WTC11 (cell line): ENCODE data around the gene RP2. TPM values are rescaled to one million over a fixed set of nuclear protein-coding genes. Genes with fewer than 3 reads are reported as not detected.

Experiments used
- ATAC-seq: fragments of 200-7000 bp; cut with Tn5 transposase; 2 replicates; pipeline ENCODE4 v1.10.0; 2021; ENCODE audit warnings: mild to moderate bottlenecking, moderate library complexity
- CTCF ChIA-PET: fragments of 300-600 bp; sonication (Branson Sonifier 250); formaldehyde crosslinking; loops from one replicate; lab custom pipeline; 2021; ENCODE audit warnings: antibody characterized with exemption; lab: Charles Lee
- POLR2A ChIA-PET: fragments of 350-600 bp; sonication (Branson Sonifier 250); formaldehyde crosslinking; loops from one replicate; lab custom pipeline; 2021; ENCODE audit warnings: antibody characterized with exemption; lab: Charles Lee
- DNase-seq: peaks from one replicate; pipeline ENCODE4 v3.0.0; 2021; ENCODE audit warnings: low spot score
- H3K27ac Mint-ChIP-seq: 2 replicates; pipeline ENCODE4 v1.8.0; 2021; ENCODE audit warnings: mixed read lengths
- H3K27me3 Mint-ChIP-seq: 2 replicates; pipeline ENCODE4 v1.8.0; 2021; ENCODE audit warnings: low read depth, mild to moderate bottlenecking, moderate library complexity, mixed read lengths
- H3K36me3 Mint-ChIP-seq: 2 replicates; pipeline ENCODE4 v1.8.0; 2021; ENCODE audit warnings: mixed read lengths
- H3K4me1 Mint-ChIP-seq: 2 replicates; pipeline ENCODE4 v1.8.0; 2022; ENCODE audit warnings: mixed read lengths
- H3K4me3 Mint-ChIP-seq: 2 replicates; pipeline ENCODE4 v1.8.0; 2021; ENCODE audit warnings: mild to moderate bottlenecking, moderate library complexity, mixed read lengths
- H3K9me3 Mint-ChIP-seq: 2 replicates; pipeline ENCODE4 v1.8.0; 2021; ENCODE audit warnings: mixed read lengths
- CBFB ChIP-seq: sonication (generic); formaldehyde crosslinking; IDR thresholded peaks from 2 replicates; pipeline ENCODE4 v1.8.1; 2022; ENCODE audit warnings: mild to moderate bottlenecking, low read depth, missing genetic modification reagents
- ELF4 ChIP-seq: sonication (generic); formaldehyde crosslinking; IDR thresholded peaks from 2 replicates; pipeline ENCODE4 v1.8.1; 2022; ENCODE audit warnings: low read depth, mild to moderate bottlenecking, moderate library complexity, missing genetic modification reagents
- FOXK1 ChIP-seq: sonication (generic); formaldehyde crosslinking; IDR thresholded peaks from 2 replicates; pipeline ENCODE4 v1.8.0; 2022; ENCODE audit warnings: mild to moderate bottlenecking, moderate library complexity, missing genetic modification reagents
- NFATC4 ChIP-seq: fragments of 250-450 bp; sonication (Bioruptor Pico); IDR thresholded peaks from 2 replicates; pipeline ENCODE4 v1.9.0; 2021; ENCODE audit warnings: mild to moderate bottlenecking
- NR3C1 ChIP-seq: sonication (generic); formaldehyde crosslinking; conservative IDR thresholded peaks from 2 replicates; pipeline ENCODE4 v1.8.1; 2023; ENCODE audit warnings: low read depth, mild to moderate bottlenecking, missing genetic modification reagents
- OVOL2 ChIP-seq: fragments of 250-450 bp; sonication (Bioruptor Pico); IDR thresholded peaks from 2 replicates; pipeline ENCODE4 v1.9.0; 2021; ENCODE audit warnings: mild to moderate bottlenecking, borderline replicate concordance
- PRRX2 ChIP-seq: fragments of 250-450 bp; sonication (Bioruptor Pico); IDR thresholded peaks from 2 replicates; pipeline ENCODE4 v1.8.0; 2021; ENCODE audit warnings: mild to moderate bottlenecking
- RORB ChIP-seq: fragments of 250-450 bp; sonication (Bioruptor Pico); IDR thresholded peaks from 2 replicates; pipeline ENCODE4 v1.9.0; 2021; ENCODE audit warnings: mild to moderate bottlenecking
- SMAD3 ChIP-seq: sonication (generic); formaldehyde crosslinking; IDR thresholded peaks from 2 replicates; pipeline ENCODE4 v1.8.0; 2022; ENCODE audit warnings: missing genetic modification reagents, mild to moderate bottlenecking, borderline replicate concordance
- SOX15 ChIP-seq: fragments of 250-450 bp; sonication (Bioruptor Pico); IDR thresholded peaks from 2 replicates; pipeline ENCODE4 v1.9.0; 2021; ENCODE audit warnings: mild to moderate bottlenecking
- TCF7 ChIP-seq: sonication (generic); formaldehyde crosslinking; IDR thresholded peaks from 2 replicates; pipeline ENCODE4 v1.8.0; 2022; ENCODE audit warnings: mild to moderate bottlenecking, low read depth, missing genetic modification reagents, moderate library complexity
- TEAD4 ChIP-seq: sonication (generic); formaldehyde crosslinking; IDR thresholded peaks from 2 replicates; pipeline ENCODE4 v1.8.0; 2022; ENCODE audit warnings: mild to moderate bottlenecking, missing genetic modification reagents
- ZNF219 ChIP-seq: sonication (generic); formaldehyde crosslinking; IDR thresholded peaks from 2 replicates; pipeline ENCODE4 v1.8.0; 2023; ENCODE audit warnings: missing genetic modification reagents, mild to moderate bottlenecking, borderline replicate concordance
- ZNF423 ChIP-seq: fragments of 250-450 bp; sonication (Bioruptor Pico); IDR thresholded peaks from 2 replicates; pipeline ENCODE4 v2.1.2; 2022; ENCODE audit warnings: mild to moderate bottlenecking, moderate library complexity
- ZNF671 ChIP-seq: fragments of 250-450 bp; sonication (Bioruptor Pico); IDR thresholded peaks from 2 replicates; pipeline ENCODE4 v1.8.0; 2021; ENCODE audit warnings: mild to moderate bottlenecking
- total RNA-seq: library from RNA; stranded (reverse); gene quantifications from 3 replicates; pipeline ENCODE4 v1.2.3, GENCODE V29; 2021
- TF ChIP-seq, protein P1 (sequence below): sonication (generic); formaldehyde crosslinking; IDR thresholded peaks from 2 replicates; pipeline ENCODE4 v1.8.1; 2022; ENCODE audit warnings: low read depth, missing genetic modification reagents, borderline replicate concordance
- TF ChIP-seq, protein P2 (sequence below): sonication (generic); formaldehyde crosslinking; IDR thresholded peaks from 2 replicates; pipeline ENCODE4 v1.8.0; 2023; ENCODE audit warnings: mild to moderate bottlenecking, missing genetic modification reagents
- TF ChIP-seq, protein P3 (sequence below): fragments of 250-450 bp; sonication (Bioruptor Pico); IDR thresholded peaks from 2 replicates; pipeline ENCODE4 v1.8.0; 2021; ENCODE audit warnings: mild to moderate bottlenecking
- TF ChIP-seq, protein P4 (sequence below): fragments of 250-450 bp; sonication (Bioruptor Pico); IDR thresholded peaks from 2 replicates; pipeline ENCODE4 v1.9.0; 2021; ENCODE audit warnings: mild to moderate bottlenecking
- TF ChIP-seq, protein P5 (sequence below): sonication (generic); formaldehyde crosslinking; IDR thresholded peaks from 2 replicates; pipeline ENCODE4 v1.8.0; 2022; ENCODE audit warnings: mild to moderate bottlenecking, missing genetic modification reagents
- TF ChIP-seq, protein P6 (sequence below): sonication (generic); formaldehyde crosslinking; IDR thresholded peaks from 2 replicates; pipeline ENCODE4 v1.8.0; 2022; ENCODE audit warnings: mild to moderate bottlenecking, missing genetic modification reagents

RP2 gene
- total RNA-seq, 1 experiment from 2014 or later: 6.9 TPM

DNA sequence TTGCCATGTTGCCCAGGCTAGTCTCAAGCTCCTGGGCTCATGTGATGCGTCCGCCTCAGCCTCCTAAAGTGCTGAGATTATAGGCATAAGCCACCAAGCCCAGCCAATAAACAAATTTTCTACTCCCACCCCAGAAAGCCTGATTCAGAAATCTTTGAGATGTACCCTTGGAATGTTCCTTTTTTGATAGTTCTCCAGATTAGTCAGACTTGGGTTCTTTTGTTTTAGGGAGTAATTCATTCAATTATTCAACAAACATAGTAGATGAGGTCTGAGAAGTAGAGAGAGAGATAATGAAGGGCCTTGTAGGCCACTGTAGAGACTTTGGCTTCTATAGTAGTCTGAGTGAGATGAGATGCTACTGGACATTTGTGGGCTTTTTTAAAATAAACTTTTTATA, 27.8 kb downstream of the RP2 start:
- ATAC-seq (no peak), DNase-seq (no peak)
- H3K4me1 Mint-ChIP-seq: no peaks in the 10 kb centered on the region
- ChIA-PET POLR2A (no interaction called here), CTCF (no interaction called here)
- H3K9me3 Mint-ChIP-seq: no peaks in the 10 kb centered on the region
- H3K4me3 Mint-ChIP-seq: no peak overlapping the region
- TF ChIP-seq SOX15 (no peak), NR3C1 (CRISPR knock-in tag) (no peak), ZNF423 (no peak), PRRX2 (no peak), CBFB (CRISPR knock-in tag) (no peak)
- TF ChIP-seq, protein P1, sequence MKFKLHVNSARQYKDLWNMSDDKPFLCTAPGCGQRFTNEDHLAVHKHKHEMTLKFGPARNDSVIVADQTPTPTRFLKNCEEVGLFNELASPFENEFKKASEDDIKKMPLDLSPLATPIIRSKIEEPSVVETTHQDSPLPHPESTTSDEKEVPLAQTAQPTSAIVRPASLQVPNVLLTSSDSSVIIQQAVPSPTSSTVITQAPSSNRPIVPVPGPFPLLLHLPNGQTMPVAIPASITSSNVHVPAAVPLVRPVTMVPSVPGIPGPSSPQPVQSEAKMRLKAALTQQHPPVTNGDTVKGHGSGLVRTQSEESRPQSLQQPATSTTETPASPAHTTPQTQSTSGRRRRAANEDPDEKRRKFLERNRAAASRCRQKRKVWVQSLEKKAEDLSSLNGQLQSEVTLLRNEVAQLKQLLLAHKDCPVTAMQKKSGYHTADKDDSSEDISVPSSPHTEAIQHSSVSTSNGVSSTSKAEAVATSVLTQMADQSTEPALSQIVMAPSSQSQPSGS (CRISPR knock-in tag): no peak
- TF ChIP-seq, protein P2, sequence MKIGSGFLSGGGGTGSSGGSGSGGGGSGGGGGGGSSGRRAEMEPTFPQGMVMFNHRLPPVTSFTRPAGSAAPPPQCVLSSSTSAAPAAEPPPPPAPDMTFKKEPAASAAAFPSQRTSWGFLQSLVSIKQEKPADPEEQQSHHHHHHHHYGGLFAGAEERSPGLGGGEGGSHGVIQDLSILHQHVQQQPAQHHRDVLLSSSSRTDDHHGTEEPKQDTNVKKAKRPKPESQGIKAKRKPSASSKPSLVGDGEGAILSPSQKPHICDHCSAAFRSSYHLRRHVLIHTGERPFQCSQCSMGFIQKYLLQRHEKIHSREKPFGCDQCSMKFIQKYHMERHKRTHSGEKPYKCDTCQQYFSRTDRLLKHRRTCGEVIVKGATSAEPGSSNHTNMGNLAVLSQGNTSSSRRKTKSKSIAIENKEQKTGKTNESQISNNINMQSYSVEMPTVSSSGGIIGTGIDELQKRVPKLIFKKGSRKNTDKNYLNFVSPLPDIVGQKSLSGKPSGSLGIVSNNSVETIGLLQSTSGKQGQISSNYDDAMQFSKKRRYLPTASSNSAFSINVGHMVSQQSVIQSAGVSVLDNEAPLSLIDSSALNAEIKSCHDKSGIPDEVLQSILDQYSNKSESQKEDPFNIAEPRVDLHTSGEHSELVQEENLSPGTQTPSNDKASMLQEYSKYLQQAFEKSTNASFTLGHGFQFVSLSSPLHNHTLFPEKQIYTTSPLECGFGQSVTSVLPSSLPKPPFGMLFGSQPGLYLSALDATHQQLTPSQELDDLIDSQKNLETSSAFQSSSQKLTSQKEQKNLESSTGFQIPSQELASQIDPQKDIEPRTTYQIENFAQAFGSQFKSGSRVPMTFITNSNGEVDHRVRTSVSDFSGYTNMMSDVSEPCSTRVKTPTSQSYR: no peak
- peaks cover 8% of the 10 kb centered on the region; the same call in 1 of the 2 replicates for H3K36me3 Mint-ChIP-seq
- H3K27ac Mint-ChIP-seq: no peak overlapping the region
- H3K27me3 Mint-ChIP-seq: no peaks in the 10 kb centered on the region

DNA sequence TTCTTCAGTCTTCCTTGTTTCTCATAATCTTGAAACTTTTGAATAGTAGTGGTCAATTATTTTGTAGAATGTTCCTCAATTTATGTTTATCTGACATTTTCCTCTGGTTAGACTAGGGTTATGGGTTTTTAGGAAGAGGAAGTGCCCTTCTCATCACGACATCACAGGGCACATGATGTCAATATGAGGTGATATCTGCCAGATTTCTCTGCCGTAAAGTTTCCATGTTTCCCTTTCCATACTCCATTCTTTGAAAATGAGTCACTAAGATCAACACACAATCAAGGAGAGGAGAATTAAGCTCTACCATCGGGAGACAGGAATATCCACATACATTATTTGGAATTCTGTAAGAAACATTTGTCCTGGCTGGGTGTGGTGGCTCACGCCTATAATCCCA, 28.4 kb downstream of the RP2 start:
- Mint-ChIP-seq H3K4me1 (no peaks in the 10 kb centered on the region), H3K4me3 (no peak overlapping the region), H3K9me3 (no peaks in the 10 kb centered on the region), H3K27ac (no peak overlapping the region), H3K36me3 (peaks cover 8% of the 10 kb centered on the region; the same call in 1 of the 2 replicates), H3K27me3 (no peaks in the 10 kb centered on the region)
- TF ChIP-seq ZNF423: no peak
- no peak for TF ChIP-seq NFATC4 (CRISPR knock-in tag)
- TF ChIP-seq RORB (CRISPR knock-in tag): no peak
- no peak for TF ChIP-seq OVOL2 (CRISPR knock-in tag)
- TF ChIP-seq, protein P3, sequence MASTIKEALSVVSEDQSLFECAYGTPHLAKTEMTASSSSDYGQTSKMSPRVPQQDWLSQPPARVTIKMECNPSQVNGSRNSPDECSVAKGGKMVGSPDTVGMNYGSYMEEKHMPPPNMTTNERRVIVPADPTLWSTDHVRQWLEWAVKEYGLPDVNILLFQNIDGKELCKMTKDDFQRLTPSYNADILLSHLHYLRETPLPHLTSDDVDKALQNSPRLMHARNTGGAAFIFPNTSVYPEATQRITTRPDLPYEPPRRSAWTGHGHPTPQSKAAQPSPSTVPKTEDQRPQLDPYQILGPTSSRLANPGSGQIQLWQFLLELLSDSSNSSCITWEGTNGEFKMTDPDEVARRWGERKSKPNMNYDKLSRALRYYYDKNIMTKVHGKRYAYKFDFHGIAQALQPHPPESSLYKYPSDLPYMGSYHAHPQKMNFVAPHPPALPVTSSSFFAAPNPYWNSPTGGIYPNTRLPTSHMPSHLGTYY (CRISPR knock-in tag): no peak
- DNase-seq: no peak
- CTCF ChIA-PET: no interaction called here
- ATAC-seq: no peak
- POLR2A ChIA-PET: no interaction called here

DNA sequence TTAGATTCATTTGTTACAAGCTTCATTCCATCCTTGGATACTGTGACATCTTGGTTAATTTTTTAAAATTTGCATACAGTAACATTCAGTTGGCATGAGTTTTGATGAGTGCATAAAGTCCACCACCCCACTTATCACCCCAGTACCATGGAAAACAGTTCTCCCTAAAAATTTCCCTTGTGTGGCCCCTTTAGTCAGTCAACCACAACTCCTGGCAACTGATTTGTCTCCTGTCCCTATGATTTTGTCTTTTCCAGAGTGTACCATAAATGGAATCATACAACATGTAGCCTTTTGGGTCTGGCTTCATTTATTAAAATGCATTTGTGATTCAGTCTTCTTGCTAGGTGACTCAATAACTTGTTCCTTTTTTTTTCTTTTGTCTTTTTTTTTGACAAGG, 29.9 kb downstream of the RP2 start:
- Mint-ChIP-seq H3K4me1 (no peaks in the 10 kb centered on the region), H3K9me3 (no peaks in the 10 kb centered on the region), H3K4me3 (no peak overlapping the region), H3K27me3 (no peaks in the 10 kb centered on the region), H3K27ac (no peak overlapping the region)
- POLR2A ChIA-PET: no interaction called here
- ATAC-seq (no peak), DNase-seq (no peak)
- TF ChIP-seq TEAD4 (CRISPR knock-in tag) (no peak), SMAD3 (CRISPR knock-in tag) (no peak), NR3C1 (CRISPR knock-in tag) (no peak), OVOL2 (CRISPR knock-in tag) (no peak), TCF7 (CRISPR knock-in tag) (no peak), ZNF219 (CRISPR knock-in tag) (no peak), ZNF671 (no peak), ELF4 (no peak), FOXK1 (CRISPR knock-in tag) (no peak)
- TF ChIP-seq, protein P4, sequence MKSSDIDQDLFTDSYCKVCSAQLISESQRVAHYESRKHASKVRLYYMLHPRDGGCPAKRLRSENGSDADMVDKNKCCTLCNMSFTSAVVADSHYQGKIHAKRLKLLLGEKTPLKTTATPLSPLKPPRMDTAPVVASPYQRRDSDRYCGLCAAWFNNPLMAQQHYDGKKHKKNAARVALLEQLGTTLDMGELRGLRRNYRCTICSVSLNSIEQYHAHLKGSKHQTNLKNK: no peak
- TF ChIP-seq, protein P5, sequence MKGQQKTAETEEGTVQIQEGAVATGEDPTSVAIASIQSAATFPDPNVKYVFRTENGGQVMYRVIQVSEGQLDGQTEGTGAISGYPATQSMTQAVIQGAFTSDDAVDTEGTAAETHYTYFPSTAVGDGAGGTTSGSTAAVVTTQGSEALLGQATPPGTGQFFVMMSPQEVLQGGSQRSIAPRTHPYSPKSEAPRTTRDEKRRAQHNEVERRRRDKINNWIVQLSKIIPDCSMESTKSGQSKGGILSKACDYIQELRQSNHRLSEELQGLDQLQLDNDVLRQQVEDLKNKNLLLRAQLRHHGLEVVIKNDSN (CRISPR knock-in tag): no peak
- TF ChIP-seq, protein P6, sequence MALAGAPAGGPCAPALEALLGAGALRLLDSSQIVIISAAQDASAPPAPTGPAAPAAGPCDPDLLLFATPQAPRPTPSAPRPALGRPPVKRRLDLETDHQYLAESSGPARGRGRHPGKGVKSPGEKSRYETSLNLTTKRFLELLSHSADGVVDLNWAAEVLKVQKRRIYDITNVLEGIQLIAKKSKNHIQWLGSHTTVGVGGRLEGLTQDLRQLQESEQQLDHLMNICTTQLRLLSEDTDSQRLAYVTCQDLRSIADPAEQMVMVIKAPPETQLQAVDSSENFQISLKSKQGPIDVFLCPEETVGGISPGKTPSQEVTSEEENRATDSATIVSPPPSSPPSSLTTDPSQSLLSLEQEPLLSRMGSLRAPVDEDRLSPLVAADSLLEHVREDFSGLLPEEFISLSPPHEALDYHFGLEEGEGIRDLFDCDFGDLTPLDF (CRISPR knock-in tag): no peak
- TF ChIP-seq, all 79 proteins: peak for 0
- peaks cover 6% of the 10 kb centered on the region; the same call in 1 of the 2 replicates for H3K36me3 Mint-ChIP-seq
- CTCF ChIA-PET: no interaction called here
